Nephron progenitor cell (in vitro differentiated cells): ENCODE measurements around the gene FBXO31.

Source experiments
- DNase-seq: peaks from one replicate; pipeline ENCODE4 v3.0.0; 2021
- H3K27ac Mint-ChIP-seq: 2 replicates; pipeline ENCODE4 v1.8.0; 2021; ENCODE audit warnings: mild to moderate bottlenecking, moderate library complexity, mixed read lengths
- H3K27me3 Mint-ChIP-seq: 2 replicates; pipeline ENCODE4 v1.8.0; 2021; ENCODE audit warnings: mild to moderate bottlenecking, low read depth, mixed read lengths; ENCODE audit not compliant: poor library complexity
- H3K36me3 Mint-ChIP-seq: 2 replicates; pipeline ENCODE4 v1.8.0; 2021; ENCODE audit warnings: low read depth, mixed read lengths
- H3K4me1 Mint-ChIP-seq: 2 replicates; pipeline ENCODE4 v1.8.0; 2021; ENCODE audit warnings: mixed read lengths
- H3K4me3 Mint-ChIP-seq: 2 replicates; pipeline ENCODE4 v1.8.0; 2021; ENCODE audit warnings: mild to moderate bottlenecking, moderate library complexity, mixed read lengths
- H3K9me3 Mint-ChIP-seq: 2 replicates; pipeline ENCODE4 v1.8.0; 2021; ENCODE audit warnings: mild to moderate bottlenecking, moderate library complexity, mixed read lengths
- CTCF ChIP-seq: fragments of 200-600 bp; sonication (generic); IDR thresholded peaks from 2 replicates; pipeline ENCODE4 v1.5.0; 2021; ENCODE audit warnings: antibody characterized with exemption

Gene FBXO31

DNA sequence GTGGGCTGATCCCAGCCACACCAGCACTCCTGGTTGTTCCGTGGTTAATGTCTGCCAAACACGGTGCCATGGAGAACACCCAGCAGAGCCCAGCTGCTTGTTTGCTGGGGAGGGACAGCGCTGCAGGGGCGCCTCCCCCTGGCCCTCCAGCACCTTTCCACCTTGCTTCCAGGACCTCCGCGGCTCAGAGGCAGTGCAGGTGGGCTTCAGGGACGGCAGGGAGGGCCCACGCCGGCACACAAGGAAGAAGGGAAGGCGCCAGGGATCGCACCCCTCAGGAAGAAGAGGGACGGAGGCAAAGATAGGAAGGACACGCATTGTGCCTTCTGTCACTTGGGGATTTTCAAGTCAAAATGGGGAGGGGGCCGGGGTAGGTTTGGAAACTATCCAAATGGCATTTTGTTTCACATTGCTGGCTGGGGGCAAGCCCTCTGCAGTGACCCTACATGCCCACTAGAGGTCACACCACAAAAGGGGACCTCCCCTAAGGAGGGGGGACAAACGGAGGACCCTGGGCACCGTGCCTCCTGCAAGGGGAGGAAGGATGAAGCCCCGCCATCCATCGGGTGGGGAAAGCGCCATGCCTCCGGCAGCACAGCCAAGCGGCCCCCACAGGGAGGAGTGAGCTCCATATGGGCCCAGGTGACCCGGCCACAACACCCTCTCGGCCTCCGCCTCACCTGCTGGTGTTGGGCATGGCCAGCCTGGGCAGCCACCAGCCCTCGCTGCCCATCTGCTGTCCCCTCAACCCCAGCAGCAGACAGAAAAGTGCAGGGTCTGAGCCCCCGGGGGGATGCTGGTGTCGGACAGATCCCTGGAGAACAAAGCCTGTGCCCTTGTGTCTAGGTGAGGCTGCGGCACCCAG is 58.9 kb downstream of the FBXO31 start:
- peak; percentile 90 for TF ChIP-seq CTCF
- Mint-ChIP-seq H3K4me3 (no peak overlapping the region), H3K36me3 (peaks cover 6% of the 10 kb centered on the region), H3K27me3 (peaks cover 3% of the 10 kb centered on the region), H3K4me1 (peaks cover 11% of the 10 kb centered on the region), H3K9me3 (no peaks in the 10 kb centered on the region), H3K27ac (no peak overlapping the region)
- peak; percentile 73 for DNase-seq

- no peak for TF ChIP-seq CTCF
- no peak for DNase-seq
- Mint-ChIP-seq H3K27me3 (peaks cover 3% of the 10 kb centered on the region), H3K27ac (no peak overlapping the region), H3K36me3 (peaks cover under 1% of the 10 kb centered on the region), H3K4me1 (peaks cover 19% of the 10 kb centered on the region), H3K4me3 (no peak overlapping the region), H3K9me3 (no peaks in the 10 kb centered on the region)
Measured at GRCh38 chr16:87323727-87324410, 59.7 kb downstream of the FBXO31 start.

GRCh38 chr16:87322833-87323726 is 60.5 kb downstream of the FBXO31 start:
- no peaks in the 10 kb centered on the region for H3K9me3 Mint-ChIP-seq
- H3K4me3 Mint-ChIP-seq = no peak overlapping the region
- H3K36me3 Mint-ChIP-seq = no peaks in the 10 kb centered on the region
- peaks cover 27% of the 10 kb centered on the region for H3K4me1 Mint-ChIP-seq
- TF ChIP-seq CTCF = no peak
- peak overlapping the region; percentile 39 for H3K27ac Mint-ChIP-seq
- no peak for DNase-seq
- peaks cover 3% of the 10 kb centered on the region for H3K27me3 Mint-ChIP-seq

DNA sequence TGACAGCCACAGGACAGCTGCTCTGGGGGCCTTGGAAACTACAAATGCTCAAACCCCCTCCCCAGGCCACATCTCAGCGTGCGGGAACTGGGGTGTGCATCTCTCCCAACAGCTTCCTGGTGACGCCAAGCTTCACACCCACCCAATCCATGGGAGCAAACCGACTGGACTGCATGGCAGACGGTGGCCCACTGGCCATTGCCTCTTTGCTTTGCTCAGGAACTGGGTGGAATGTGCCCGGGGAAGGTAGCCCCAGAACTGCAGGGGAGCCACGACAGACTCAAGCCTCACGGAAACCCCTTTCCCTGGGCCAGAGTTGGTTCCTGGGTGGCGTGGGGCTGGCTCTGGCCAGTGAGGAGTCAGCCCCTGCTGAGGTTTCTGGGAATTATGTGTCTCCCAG is 61.2 kb downstream of the FBXO31 start:
- no peak for TF ChIP-seq CTCF
- H3K27ac Mint-ChIP-seq = no peak overlapping the region
- no peaks in the 10 kb centered on the region for H3K9me3 Mint-ChIP-seq
- no peak for DNase-seq
- no peaks in the 10 kb centered on the region for H3K36me3 Mint-ChIP-seq
- H3K4me3 Mint-ChIP-seq = no peak overlapping the region
- peaks cover 34% of the 10 kb centered on the region for H3K4me1 Mint-ChIP-seq
- H3K27me3 Mint-ChIP-seq = peaks cover 3% of the 10 kb centered on the region

DNA sequence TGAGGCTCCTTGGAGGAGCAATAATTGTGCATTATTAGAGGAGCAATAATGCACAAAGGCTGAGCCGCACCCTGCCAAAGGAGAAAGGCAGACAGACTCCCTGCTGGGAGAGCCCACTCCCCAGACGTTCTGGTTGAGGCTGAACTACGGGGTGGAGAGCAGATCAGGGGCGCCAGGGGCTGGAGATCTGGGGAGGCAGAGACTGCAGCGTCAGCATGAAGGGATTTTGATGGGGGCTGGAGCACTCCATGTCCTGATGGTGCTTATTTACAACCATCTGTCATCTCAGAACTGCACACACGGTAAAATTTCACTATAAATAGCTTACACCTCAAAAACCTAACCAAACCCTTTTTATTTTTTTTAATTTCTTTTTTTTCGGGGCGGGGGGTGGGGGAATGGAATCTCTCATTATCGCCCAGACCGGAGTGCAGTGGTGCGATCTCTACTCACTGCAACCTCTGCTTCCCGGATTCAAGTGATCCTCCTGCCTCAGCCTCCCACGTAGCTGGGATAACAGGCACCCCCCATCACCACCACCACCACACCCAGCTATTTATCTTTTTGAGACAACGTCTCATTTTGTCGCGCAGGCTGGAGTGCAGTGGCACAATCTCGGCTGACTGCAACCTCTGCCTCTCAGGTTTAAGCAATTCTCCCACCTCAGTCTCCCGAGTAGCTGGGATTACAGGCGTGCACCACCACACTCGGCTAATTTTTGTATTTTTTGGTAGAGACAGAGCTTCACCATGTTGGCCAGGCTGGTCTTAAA is 62.1 kb downstream of the FBXO31 start:
- no peak overlapping the region for H3K4me3 Mint-ChIP-seq
- no peak for TF ChIP-seq CTCF

More for the DNA sequence above, 62.1 kb downstream of the FBXO31 start:
- H3K36me3 Mint-ChIP-seq = no peaks in the 10 kb centered on the region
- peaks cover 3% of the 10 kb centered on the region for H3K27me3 Mint-ChIP-seq
- H3K4me1 Mint-ChIP-seq = peaks cover 31% of the 10 kb centered on the region
- no peaks in the 10 kb centered on the region for H3K9me3 Mint-ChIP-seq
- H3K27ac Mint-ChIP-seq = peak overlapping the region; percentile 76
- DNase-seq = no peak
